Small intestine (tissue), 7 donors: Measurements from ENCODE around the gene USP11. TPM values are rescaled to one million over a fixed set of nuclear protein-coding genes. Genes with fewer than 3 reads are reported as not detected.
"Not testable (repeated sequence)": the region's sequence is repeated elsewhere in the genome, so short reads cannot be mapped to it uniquely, and the experiment has no call there.

Experiments used
- DNase-seq, 2 donors: peaks; one replicate each; pipeline versions ENCODE4 v3.0.0 to v3.0.0-alpha.2; 2013
- FAIRE-seq: peaks from 2 replicates; lab custom pipeline; 2012; peaks lifted over from hg19 to GRCh38; lab: Jason Lieb, UNC
- H3K27ac ChIP-seq, 3 donors: one replicate each; pipeline ENCODE4 v1.5.1; 2013; ENCODE audit warnings: low read length in 2 of 3, mild to moderate bottlenecking in 2 of 3, control low read depth in 1 of 3, inconsistent platforms in 1 of 3, low read depth in 1 of 3, moderate library complexity in 1 of 3
- H3K27me3 ChIP-seq, 3 donors: one replicate each; pipeline ENCODE4 v1.6.1; 2013; ENCODE audit warnings: low read length in 3 of 3, inconsistent platforms in 1 of 3; ENCODE audit not compliant: control insufficient read depth in 3 of 3, insufficient read depth in 3 of 3
- H3K36me3 ChIP-seq, 3 donors: one replicate each; pipeline ENCODE4 v1.6.1; 2013; ENCODE audit warnings: low read length in 3 of 3, inconsistent platforms in 1 of 3, low read depth in 1 of 3, mild to moderate bottlenecking in 1 of 3, moderate library complexity in 1 of 3; ENCODE audit not compliant: control insufficient read depth in 3 of 3, insufficient read depth in 2 of 3
- H3K4me1 ChIP-seq, 3 donors: one replicate each; pipeline ENCODE4 v1.6.1; 2013; ENCODE audit warnings: low read length in 2 of 3, inconsistent platforms in 1 of 3, low read depth in 1 of 3, mild to moderate bottlenecking in 1 of 3, moderate library complexity in 1 of 3; ENCODE audit not compliant: control insufficient read depth in 3 of 3, insufficient read depth in 2 of 3
- H3K4me3 ChIP-seq, 3 donors: one replicate each; pipeline ENCODE4 v1.5.1; 2013; ENCODE audit warnings: low read length in 3 of 3, control low read depth in 1 of 3, inconsistent platforms in 1 of 3, low read depth in 1 of 3, mild to moderate bottlenecking in 1 of 3, moderate library complexity in 1 of 3
- H3K9me3 ChIP-seq, 2 donors: one replicate each; pipeline ENCODE4 v1.6.1; 2013; ENCODE audit warnings: low read depth in 1 of 2, low read length in 1 of 2; ENCODE audit not compliant: control insufficient read depth in 2 of 2, insufficient read depth in 1 of 2
- WGBS, 3 donors: extraction: QIAGEN DNeasy Blood & Tissue Kit; methylation state at CpG; one replicate each; pipeline ENCODE4 v1.1.7; 2013; 5-methylcytosine and 5-hydroxymethylcytosine counted together
- polyA plus RNA-seq, 4 donors: library from polyadenylated mRNA; stranded (reverse) in 3 of 4; unstranded in 1 of 4; fragments of 200-250 nt in 3 of 4; fragments of 120-200 nt in 1 of 4; gene quantifications; one replicate each; pipeline versions ENCODE4 v1.2.1 to v1.2.3, GENCODE V29; 2013
- donor health status: healthy with polysubstance abuse.
- donor health status: control.
- donor health status: control.
- donor health status: Bipolar disorder and iron deficiency.
- donor health status: healthy.

The USP11 gene
- polyA plus RNA-seq, 4 donors = 4.0 to 52.3 (median 11.9) TPM

- H3K27me3 ChIP-seq = no peaks in the 10 kb centered on the region
- H3K36me3 ChIP-seq = peaks cover 0 to 27% (median 4%) of the 10 kb centered on the region in 3 donors
- 47 to 87% (median 81%) methylated on average over 3 to 6 of the region's 6 CpGs for WGBS, 3 donors
- H3K4me1 ChIP-seq = no peaks in the 10 kb centered on the region
- H3K4me3 ChIP-seq = no peak overlapping the region
- no peak overlapping the region for H3K27ac ChIP-seq
- FAIRE-seq (no peak), DNase-seq (no peak)
- H3K9me3 ChIP-seq = no peaks in the 10 kb centered on the region
Observed at GRCh38 chrX:47250017-47250347, 17.2 kb downstream of the USP11 start.

- not testable (repeated sequence) for H3K36me3 ChIP-seq, H3K4me3 ChIP-seq, H3K9me3 ChIP-seq, DNase-seq, H3K4me1 ChIP-seq, H3K27ac ChIP-seq, FAIRE-seq, H3K27me3 ChIP-seq
- WGBS, 3 donors = 87 to 89% (median 89%) methylated on average over 11 to 12 of the region's 12 CpGs
Observed at GRCh38 chrX:47257620-47258019, 24.8 kb downstream of the USP11 start.

GRCh38 chrX:47264483-47265173 lies 31.8 kb downstream of the USP11 start:
- H3K4me3 ChIP-seq = no peak overlapping the region
- no peaks in the 10 kb centered on the region for H3K9me3 ChIP-seq
- no peaks in the 10 kb centered on the region for H3K27me3 ChIP-seq
- 64 to 76% (median 69%) methylated on average over 7 of the region's 7 CpGs for WGBS, 3 donors
- no peak for FAIRE-seq
- H3K27ac ChIP-seq = no peak overlapping the region
- DNase-seq = no peak
- no peaks in the 10 kb centered on the region for H3K36me3 ChIP-seq
- H3K4me1 ChIP-seq = no peaks in the 10 kb centered on the region

GRCh38 chrX:47266643-47267042 lies 33.8 kb downstream of the USP11 start:
- 72 to 85% (median 81%) methylated on average over 6 to 7 of the region's 7 CpGs for WGBS, 3 donors

GRCh38 chrX:47272013-47272408 lies 39.2 kb downstream of the USP11 start:
- no peaks in the 10 kb centered on the region for H3K4me1 ChIP-seq
- FAIRE-seq (no peak), DNase-seq (no peak)
- H3K27ac ChIP-seq = no peak overlapping the region
- no peaks in the 10 kb centered on the region for H3K9me3 ChIP-seq
- WGBS, 3 donors = 67 to 71% (median 69%) methylated on average over 2 of the region's 2 CpGs
- H3K4me3 ChIP-seq = no peak overlapping the region
- H3K27me3 ChIP-seq = no peaks in the 10 kb centered on the region
- H3K36me3 ChIP-seq = no peaks in the 10 kb centered on the region

More at GRCh38 chrX:47266643-47267042, 33.8 kb downstream of the USP11 start:
- Histone ChIP-seq H3K9me3 (no peaks in the 10 kb centered on the region), H3K36me3 (no peaks in the 10 kb centered on the region), H3K4me1 (no peaks in the 10 kb centered on the region), H3K27ac (no peak overlapping the region), H3K4me3 (no peak overlapping the region), H3K27me3 (no peaks in the 10 kb centered on the region)
- FAIRE-seq = no peak
- DNase-seq = no peak

- H3K4me3 ChIP-seq = no peak overlapping the region
- H3K9me3 ChIP-seq = no peaks in the 10 kb centered on the region
- FAIRE-seq (no peak), DNase-seq (no peak)
- 71 to 92% (median 72%) methylated on average over 7 of the region's 7 CpGs for WGBS, 3 donors
- no peaks in the 10 kb centered on the region for H3K27me3 ChIP-seq
- no peaks in the 10 kb centered on the region for H3K4me1 ChIP-seq
- no peaks in the 10 kb centered on the region for H3K36me3 ChIP-seq
- no peak overlapping the region for H3K27ac ChIP-seq
Observed at GRCh38 chrX:47273011-47273730, 40.4 kb downstream of the USP11 start.

GRCh38 chrX:47278691-47279090 lies 45.9 kb downstream of the USP11 start:
- Histone ChIP-seq H3K36me3 (no peaks in the 10 kb centered on the region), H3K4me1 (no peaks in the 10 kb centered on the region), H3K4me3 (no peak overlapping the region), H3K27me3 (no peaks in the 10 kb centered on the region), H3K9me3 (no peaks in the 10 kb centered on the region), H3K27ac (no peak overlapping the region)
- FAIRE-seq (no peak), DNase-seq (no peak)
- 61 to 69% (median 62%) methylated on average over 2 of the region's 2 CpGs for WGBS, 3 donors

- Histone ChIP-seq H3K4me1 (peaks cover 0 to 6% (median 0%) of the 10 kb centered on the region in 3 donors), H3K9me3 (no peaks in the 10 kb centered on the region), H3K36me3 (no peaks in the 10 kb centered on the region), H3K4me3 (no peak overlapping the region), H3K27ac (no peak overlapping the region), H3K27me3 (no peaks in the 10 kb centered on the region)
- DNase-seq = peak in 1 of 2 donors; percentile 17
- no peak for FAIRE-seq
- WGBS, 3 donors = 56 to 68% (median 67%) methylated on average over 18 of the region's 18 CpGs
Observed at GRCh38 chrX:47283015-47283771, 50.4 kb downstream of the USP11 start.
